ENCODE results near the gene DGKQ.

- TF ChIP-seq CTCF (IDR thresholded peaks at IDR 0.05), result no peak
- TF ChIP-seq POLR2A (IDR thresholded peaks at IDR 0.05), result no peak
Observed at GRCh38 chr4:924107-925096, 49.0 kb downstream of the DGKQ start.
